Esophagus muscularis mucosa (tissue), 4 donors: Measurements from ENCODE around the gene CTNNA2.

ENCODE experiments used
- CTCF ChIP-seq, 3 experiments: fragments of 200-600 bp in 2 of 3; fragments of 450-650 bp in 1 of 3; sonication (generic) in 2 of 3; IDR thresholded peaks; one replicate each; pipeline ENCODE4 v1.5.1; 2017 to 2019; ENCODE audit warnings: antibody characterized with exemption in 3 of 3, mild to moderate bottlenecking in 2 of 3, moderate library complexity in 1 of 3
- EP300 ChIP-seq: sonication (generic); formaldehyde crosslinking; IDR thresholded peaks from one replicate; pipeline ENCODE4 v1.6.1; 2017; ENCODE audit warnings: antibody characterized with exemption
- POLR2A ChIP-seq: fragments of 450-650 bp; IDR thresholded peaks from one replicate; pipeline ENCODE4 v1.6.1; 2017; ENCODE audit warnings: antibody characterized with exemption, moderate library complexity, mild to moderate bottlenecking, low read depth

GRCh38 chr2:80019571-80020460, 507.0 kb downstream of the CTNNA2 start:
- TF ChIP-seq CTCF (IDR thresholded peaks at IDR 0.05) = no peak
- no peak for TF ChIP-seq POLR2A
- no peak for TF ChIP-seq EP300
